Esophagus squamous epithelium (tissue), 5 donors: ENCODE measurements around the gene RTL10. TPM values are rescaled to one million over a fixed set of nuclear protein-coding genes. Genes with fewer than 3 reads are reported as not detected.

ENCODE experiments used
- DNase-seq: peaks from one replicate; lab custom pipeline; 2025; lab: John Stamatoyannopoulos, UW
- H3K27ac ChIP-seq, 4 donors: fragments of 200-600 bp; sonication (generic); one replicate each; pipeline ENCODE4 v1.5.1; 2016 to 2019; ENCODE audit warnings: mild to moderate bottlenecking in 1 of 4
- H3K27me3 ChIP-seq, 4 donors: fragments of 200-600 bp; sonication (generic); 1 replicate in 3 of 4; 2 replicates in 1 of 4; pipeline versions ENCODE4 v1.5.1 to v1.6.0; 2017 to 2021; ENCODE audit warnings: antibody characterized with exemption in 1 of 4
- H3K36me3 ChIP-seq, 3 donors: fragments of 200-600 bp; sonication (generic); one replicate each; pipeline ENCODE4 v1.5.1; 2016 to 2019
- H3K4me1 ChIP-seq, 3 donors: fragments of 200-600 bp; sonication (generic); one replicate each; pipeline ENCODE4 v1.5.1; 2017 to 2019
- H3K4me3 ChIP-seq, 4 donors: fragments of 200-600 bp; sonication (generic); 1 replicate in 3 of 4; 2 replicates in 1 of 4; pipeline ENCODE4 v1.5.1; 2016 to 2019; ENCODE audit warnings: mild to moderate bottlenecking in 2 of 4, moderate library complexity in 1 of 4
- H3K9me3 ChIP-seq, 3 donors: fragments of 200-600 bp; sonication (generic); one replicate each; pipeline ENCODE4 v1.5.1; 2016 to 2019
- CTCF ChIP-seq, 6 experiments: fragments of 450-650 bp in 4 of 6; fragments of 200-600 bp in 2 of 6; sonication (generic) in 2 of 6; IDR thresholded peaks; one replicate each; pipeline ENCODE4 v1.5.1; 2016 to 2019; ENCODE audit warnings: antibody characterized with exemption in 6 of 6, mild to moderate bottlenecking in 4 of 6, moderate library complexity in 4 of 6
- POLR2A ChIP-seq, 4 donors: fragments of 450-650 bp; IDR thresholded peaks; one replicate each; pipeline ENCODE4 v1.6.1; 2017; ENCODE audit warnings: antibody characterized with exemption in 4 of 4, mild to moderate bottlenecking in 4 of 4, moderate library complexity in 3 of 4
- WGBS, 2 donors: methylation state at CpG; one replicate each; pipeline ENCODE4 v1.1.5; 2018; 5-methylcytosine and 5-hydroxymethylcytosine counted together
- intact Hi-C: fragments of 100-400 bp; cut with DNase I; formaldehyde crosslinking; loops from one replicate; pipeline ENCODE4 v1.15.0; 2022
- total RNA-seq, 4 donors: library from RNA; depleted of rRNA; stranded (reverse); fragments of >200 nt; gene quantifications; one replicate each; pipeline ENCODE4 v1.1.0, GENCODE V29; 2016
- donor health status: DM: yes; HTN: yes; CAD: no.

The RTL10 gene
- total RNA-seq, 4 donors from 2014 or later, result 9.4 to 18.2 (median 11.4) TPM

- Histone ChIP-seq H3K4me3 (no peak overlapping the region), H3K9me3 (no peaks in the 10 kb centered on the region), H3K27me3 (no peaks in the 10 kb centered on the region), H3K4me1 (peaks cover 0 to 5% (median 0%) of the 10 kb centered on the region in 3 donors), H3K36me3 (peaks cover 0 to 78% (median 4%) of the 10 kb centered on the region in 3 donors), H3K27ac (no peak overlapping the region)
- DNase-seq, result no peak
- TF ChIP-seq CTCF (IDR thresholded peaks at IDR 0.05) (no peak), POLR2A (IDR thresholded peaks at IDR 0.05) (no peak)
- WGBS, 2 donors, result 29 to 47% methylated on average over 1 to 2 of the region's 7 CpGs
- intact Hi-C loops, result no loop called here
These were observed 47.6 kb upstream of the RTL10 start for GRCh38 chr22:19902245-19902715.

- peaks cover 0 to 80% (median 4%) of the 10 kb centered on the region in 3 donors for H3K36me3 ChIP-seq
- WGBS, 2 donors, result 78 to 90% methylated on average over 10 to 11 of the region's 11 CpGs
These were observed 47.0 kb upstream of the RTL10 start for GRCh38 chr22:19901577-19902244.

GRCh38 chr22:19900707-19901436 is 46.2 kb upstream of the RTL10 start:
- intact Hi-C loops, result no loop called here

More at GRCh38 chr22:19901577-19902244, 47.0 kb upstream of the RTL10 start:
- peaks cover 0 to 5% (median 0%) of the 10 kb centered on the region in 3 donors for H3K4me1 ChIP-seq
- TF ChIP-seq CTCF (IDR thresholded peaks at IDR 0.05) (no peak), POLR2A (IDR thresholded peaks at IDR 0.05) (no peak)
- DNase-seq, result no peak
- H3K4me3 ChIP-seq, result no peak overlapping the region
- H3K27me3 ChIP-seq, result no peaks in the 10 kb centered on the region
- intact Hi-C loops, result no loop called here
- H3K27ac ChIP-seq, result no peak overlapping the region
- no peaks in the 10 kb centered on the region for H3K9me3 ChIP-seq

GRCh38 chr22:19898831-19899567 is 44.3 kb upstream of the RTL10 start:
- Histone ChIP-seq H3K27ac (no peak overlapping the region), H3K27me3 (no peaks in the 10 kb centered on the region), H3K4me1 (peaks cover 0 to 5% (median 0%) of the 10 kb centered on the region in 3 donors), H3K9me3 (no peaks in the 10 kb centered on the region), H3K36me3 (peaks cover 4 to 84% (median 8%) of the 10 kb centered on the region in 3 donors), H3K4me3 (no peak overlapping the region)
- WGBS, 2 donors, result 81 to 92% methylated on average over 4 to 6 of the region's 16 CpGs
- intact Hi-C loops, result no loop called here
- no peak for DNase-seq
- TF ChIP-seq CTCF (IDR thresholded peaks at IDR 0.05) (no peak), POLR2A (IDR thresholded peaks at IDR 0.05) (no peak)

More at GRCh38 chr22:19900707-19901436, 46.2 kb upstream of the RTL10 start:
- Histone ChIP-seq H3K4me3 (no peak overlapping the region), H3K27me3 (no peaks in the 10 kb centered on the region), H3K9me3 (no peaks in the 10 kb centered on the region), H3K27ac (no peak overlapping the region), H3K36me3 (peaks cover under 1 to 76% (median 4%) of the 10 kb centered on the region in 3 donors), H3K4me1 (peaks cover 0 to 5% (median 0%) of the 10 kb centered on the region in 3 donors)
- TF ChIP-seq POLR2A (IDR thresholded peaks at IDR 0.05) (no peak), CTCF (IDR thresholded peaks at IDR 0.05) (no peak)
- 73 to 89% methylated on average over 5 of the region's 13 CpGs for WGBS, 2 donors
- no peak for DNase-seq
